Tibial artery (tissue), 4 donors: ENCODE results near the gene AGFG2.
"Not testable (repeated sequence)": the region's sequence is repeated elsewhere in the genome, so short reads cannot be mapped to it uniquely, and the experiment has no call there.

Experiments
- DNase-seq, 2 donors: peaks; one replicate each; pipeline ENCODE4 v3.0.0-alpha.2; 2019
- H3K27ac ChIP-seq, 2 donors: fragments of 200-600 bp; sonication (generic) in 1 of 2; 1 replicate in 1 of 2; 2 replicates in 1 of 2; pipeline ENCODE4 v1.5.1; 2018 to 2019; ENCODE audit warnings: mild to moderate bottlenecking in 1 of 2
- H3K27me3 ChIP-seq, 2 donors: fragments of 200-600 bp; sonication (generic) in 1 of 2; one replicate each; pipeline versions ENCODE4 v1.5.1 to v1.6.0; 2016 to 2019
- H3K36me3 ChIP-seq, 3 donors: fragments of 200-600 bp; sonication (generic) in 2 of 3; one replicate each; pipeline ENCODE4 v1.5.1; 2016 to 2019; ENCODE audit warnings: mild to moderate bottlenecking in 2 of 3
- H3K4me1 ChIP-seq, 4 donors: fragments of 200-600 bp; sonication (generic) in 2 of 4; 1 replicate in 3 of 4; 2 replicates in 1 of 4; pipeline ENCODE4 v1.5.1; 2016 to 2019
- H3K4me3 ChIP-seq, 2 donors: fragments of 200-600 bp; sonication (generic) in 1 of 2; 1 replicate in 1 of 2; 2 replicates in 1 of 2; pipeline ENCODE4 v1.5.1; 2018 to 2019; ENCODE audit warnings: mild to moderate bottlenecking in 2 of 2
- H3K9me3 ChIP-seq, 3 donors: fragments of 200-600 bp; sonication (generic) in 1 of 3; one replicate each; pipeline ENCODE4 v1.5.1; 2016 to 2019
- intact Hi-C: fragments of 100-400 bp; cut with DNase I; formaldehyde crosslinking; loops from one replicate; pipeline ENCODE4 v1.15.0; 2023; ENCODE audit warnings: low total_unique reads
- TF ChIP-seq, protein P1 (sequence below), 2 experiments: fragments of 200-600 bp in 1 of 2; fragments of 450-650 bp in 1 of 2; IDR thresholded peaks; one replicate each; pipeline ENCODE4 v1.5.1; 2017 to 2019; ENCODE audit warnings: antibody characterized with exemption in 2 of 2, mild to moderate bottlenecking in 1 of 2, moderate library complexity in 1 of 2

Gene AGFG2

GRCh38 chr7:100532165-100533022 is 6.6 kb upstream of the AGFG2 start:
- no peak for DNase-seq
- intact Hi-C loops = no loop called here
- Histone ChIP-seq H3K27ac (no peak overlapping the region), H3K4me3 (no peak overlapping the region), H3K4me1 (no peaks in the 10 kb centered on the region), H3K27me3 (peaks cover 0 to 26% of the 10 kb centered on the region in 2 donors), H3K9me3 (no peaks in the 10 kb centered on the region), H3K36me3 (no peaks in the 10 kb centered on the region)
- TF ChIP-seq, protein P1, sequence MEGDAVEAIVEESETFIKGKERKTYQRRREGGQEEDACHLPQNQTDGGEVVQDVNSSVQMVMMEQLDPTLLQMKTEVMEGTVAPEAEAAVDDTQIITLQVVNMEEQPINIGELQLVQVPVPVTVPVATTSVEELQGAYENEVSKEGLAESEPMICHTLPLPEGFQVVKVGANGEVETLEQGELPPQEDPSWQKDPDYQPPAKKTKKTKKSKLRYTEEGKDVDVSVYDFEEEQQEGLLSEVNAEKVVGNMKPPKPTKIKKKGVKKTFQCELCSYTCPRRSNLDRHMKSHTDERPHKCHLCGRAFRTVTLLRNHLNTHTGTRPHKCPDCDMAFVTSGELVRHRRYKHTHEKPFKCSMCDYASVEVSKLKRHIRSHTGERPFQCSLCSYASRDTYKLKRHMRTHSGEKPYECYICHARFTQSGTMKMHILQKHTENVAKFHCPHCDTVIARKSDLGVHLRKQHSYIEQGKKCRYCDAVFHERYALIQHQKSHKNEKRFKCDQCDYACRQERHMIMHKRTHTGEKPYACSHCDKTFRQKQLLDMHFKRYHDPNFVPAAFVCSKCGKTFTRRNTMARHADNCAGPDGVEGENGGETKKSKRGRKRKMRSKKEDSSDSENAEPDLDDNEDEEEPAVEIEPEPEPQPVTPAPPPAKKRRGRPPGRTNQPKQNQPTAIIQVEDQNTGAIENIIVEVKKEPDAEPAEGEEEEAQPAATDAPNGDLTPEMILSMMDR (IDR thresholded peaks at IDR 0.05) = no peak

DNA sequence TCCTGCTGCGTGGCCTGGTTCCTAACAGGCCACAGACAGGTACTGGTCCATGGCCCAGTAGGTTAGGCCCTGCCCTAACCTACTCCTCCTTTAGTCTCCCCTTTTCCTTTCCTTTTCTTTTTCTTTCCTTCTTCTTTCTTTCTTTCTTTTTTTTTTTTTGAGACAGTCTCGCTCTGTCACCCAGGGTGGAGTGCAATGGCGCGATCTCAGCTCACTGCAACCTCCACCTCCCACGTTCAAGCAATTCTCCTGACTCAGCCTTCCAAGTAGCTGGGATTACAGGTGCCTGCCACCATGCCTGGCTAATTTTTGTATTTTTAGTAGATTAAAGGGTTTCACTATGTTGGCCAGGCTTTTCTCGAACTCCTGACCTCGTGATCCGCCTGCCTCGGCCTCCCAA is 3.0 kb upstream of the AGFG2 start:
- DNase-seq, H3K9me3 ChIP-seq, H3K4me3 ChIP-seq, intact Hi-C loops, H3K36me3 ChIP-seq, H3K27ac ChIP-seq: not testable (repeated sequence)
- Histone ChIP-seq H3K27me3 (peaks cover 0 to 24% of the 10 kb centered on the region in 2 donors), H3K4me1 (peaks cover 0 to 21% (median 17%) of the 10 kb centered on the region in 4 donors)

- H3K36me3 ChIP-seq, intact Hi-C loops, H3K27ac ChIP-seq, H3K4me3 ChIP-seq, H3K9me3 ChIP-seq, DNase-seq: not testable (repeated sequence)
- Histone ChIP-seq H3K27me3 (peaks cover 0 to 17% of the 10 kb centered on the region in 2 donors), H3K4me1 (peaks cover 0 to 26% (median 18%) of the 10 kb centered on the region in 4 donors)
Measured at GRCh38 chr7:100536695-100537094, 2.3 kb upstream of the AGFG2 start.

- Histone ChIP-seq H3K9me3 (no peaks in the 10 kb centered on the region), H3K27ac (peak overlapping the region; percentile 61 to 75), H3K4me1 (peaks cover 0 to 26% (median 18%) of the 10 kb centered on the region in 4 donors), H3K36me3 (no peaks in the 10 kb centered on the region), H3K27me3 (peaks cover 0 to 4% of the 10 kb centered on the region in 2 donors), H3K4me3 (peak overlapping the region; percentile 29 to 90)
- intact Hi-C loops = no loop called here
- no peak for DNase-seq
- TF ChIP-seq, protein P1 (IDR thresholded peaks at IDR 0.05) = no peak
Measured at GRCh38 chr7:100538348-100538653, 702 bp upstream of the AGFG2 start.

GRCh38 chr7:100539436-100540006 is 518 bp downstream of the AGFG2 start:
- H3K27me3 ChIP-seq = no peaks in the 10 kb centered on the region
- DNase-seq = no peak
- H3K36me3 ChIP-seq = no peaks in the 10 kb centered on the region
- TF ChIP-seq, protein P1 (IDR thresholded peaks at IDR 0.05) = no peak
- peak overlapping the region; percentile 71 to 78 for H3K27ac ChIP-seq
- intact Hi-C loops = no loop called here
- H3K4me3 ChIP-seq = peak overlapping the region; percentile 60 to 90
- peaks cover 0 to 36% (median 27%) of the 10 kb centered on the region in 4 donors for H3K4me1 ChIP-seq
- no peaks in the 10 kb centered on the region for H3K9me3 ChIP-seq

DNA sequence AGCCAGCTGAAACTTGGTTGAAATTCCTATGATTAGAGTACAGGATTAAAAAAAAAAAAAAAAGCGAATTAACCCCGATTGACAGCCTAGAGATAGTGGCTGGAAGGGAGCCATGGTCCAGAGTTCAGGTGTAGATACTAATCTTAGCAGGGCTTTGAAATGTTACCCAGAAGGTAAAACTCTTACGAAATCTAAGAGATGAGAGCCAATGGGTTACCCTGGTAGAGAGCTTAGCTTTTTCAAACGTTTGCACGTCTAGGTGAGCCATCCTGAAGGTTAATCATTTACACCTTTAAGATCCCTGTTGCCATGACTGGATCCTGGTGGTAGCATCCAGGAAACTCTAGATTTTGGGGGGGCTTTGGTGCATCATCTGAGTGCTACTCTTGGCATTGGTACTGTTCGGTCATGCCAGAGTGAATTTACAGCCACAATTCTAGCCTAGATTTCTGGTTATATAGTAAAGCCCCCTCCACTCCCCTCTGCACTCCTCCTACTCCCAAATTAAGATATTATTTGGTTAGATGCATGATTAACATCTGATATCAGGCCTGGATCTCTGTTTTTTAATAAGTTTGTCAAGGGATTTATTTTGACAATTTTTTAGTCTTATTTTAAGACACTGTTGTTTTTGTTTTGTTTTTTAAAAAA is 1.2 kb downstream of the AGFG2 start:
- no peak for DNase-seq
- TF ChIP-seq, protein P1 (IDR thresholded peaks at IDR 0.05) = no peak
- peak overlapping the region; percentile 60 to 90 for H3K4me3 ChIP-seq
- H3K4me1 ChIP-seq = peaks cover 0 to 43% (median 34%) of the 10 kb centered on the region in 4 donors
- no peaks in the 10 kb centered on the region for H3K36me3 ChIP-seq
- H3K27me3 ChIP-seq = no peaks in the 10 kb centered on the region
- intact Hi-C loops = no loop called here
- no peaks in the 10 kb centered on the region for H3K9me3 ChIP-seq
- H3K27ac ChIP-seq = peak overlapping the region in 1 of 2 donors; percentile 71

- peaks cover 0 to 54% (median 45%) of the 10 kb centered on the region in 4 donors for H3K4me1 ChIP-seq
- intact Hi-C loops, H3K9me3 ChIP-seq, DNase-seq, H3K27me3 ChIP-seq, H3K36me3 ChIP-seq, H3K4me3 ChIP-seq, H3K27ac ChIP-seq: not testable (repeated sequence)
Measured at GRCh38 chr7:100541309-100541708, 2.3 kb downstream of the AGFG2 start.
